HG03457 (cell line): ENCODE results near the gene BTNL9.
"Not testable (repeated sequence)": the region's sequence is repeated elsewhere in the genome, so short reads cannot be mapped to it uniquely, and the experiment has no call there.

Experiments used
- ATAC-seq: cut with Tn5 transposase; IDR thresholded peaks from one replicate; pipeline ENCODE4 v1.9.1; 2021; ENCODE audit warnings: moderate number of reproducible peaks; ENCODE audit not compliant: unreplicated experiment

The BTNL9 gene

GRCh38 chr5:181097383-181097753, 57.3 kb downstream of the BTNL9 start:
- ATAC-seq: not testable (repeated sequence)

- ATAC-seq: not testable (repeated sequence)
Measured at GRCh38 chr5:181097759-181098491, 57.9 kb downstream of the BTNL9 start.

- no peak for ATAC-seq
Measured at GRCh38 chr5:181098762-181099601, 58.9 kb downstream of the BTNL9 start.

GRCh38 chr5:181099602-181100086, 59.6 kb downstream of the BTNL9 start:
- ATAC-seq: no peak

GRCh38 chr5:181100121-181100875, 60.2 kb downstream of the BTNL9 start:
- ATAC-seq: no peak

GRCh38 chr5:181101030-181101641, 61.1 kb downstream of the BTNL9 start:
- not testable (repeated sequence) for ATAC-seq

GRCh38 chr5:181101930-181102674, 62.0 kb downstream of the BTNL9 start:
- ATAC-seq: not testable (repeated sequence)

- not testable (repeated sequence) for ATAC-seq
Measured at GRCh38 chr5:181104259-181104568, 64.1 kb downstream of the BTNL9 start.

- not testable (repeated sequence) for ATAC-seq
Measured at GRCh38 chr5:181104606-181105390, 64.7 kb downstream of the BTNL9 start.

- ATAC-seq: no peak
Measured at GRCh38 chr5:181105391-181106025, 65.4 kb downstream of the BTNL9 start.

- ATAC-seq: no peak
Measured at GRCh38 chr5:181107699-181108098, 67.6 kb downstream of the BTNL9 start.

- ATAC-seq: no peak
Measured at GRCh38 chr5:181108578-181109165, 68.6 kb downstream of the BTNL9 start.

GRCh38 chr5:181109489-181110013, 69.5 kb downstream of the BTNL9 start:
- ATAC-seq: no peak

GRCh38 chr5:181111010-181111409, 70.9 kb downstream of the BTNL9 start:
- ATAC-seq: no peak
